CD4-positive, CD25-positive, alpha-beta regulatory T cell (primary cell): Measurements from ENCODE around the gene HOXC6. TPM values are rescaled to one million over a fixed set of nuclear protein-coding genes. Genes with fewer than 3 reads are reported as not detected.
"Not testable (repeated sequence)": the region's sequence is repeated elsewhere in the genome, so short reads cannot be mapped to it uniquely, and the experiment has no call there.

Experiments
- ATAC-seq, 2 donors: fragments of 150-1000 bp; cut with Tn5 transposase; one replicate each; pipeline ENCODE4 v1.10.0; 2021; ENCODE audit warnings: low read depth in 2 of 2, moderate number of reproducible peaks in 2 of 2, moderate library complexity in 1 of 2
- DNase-seq, 3 donors: peaks; one replicate each; pipeline versions ENCODE4 v3.0.0 to v3.0.0-alpha.2; 2012 to 2022; ENCODE audit warnings: mixed read lengths in 1 of 3
- H3K27ac ChIP-seq: one replicate; pipeline ENCODE4 v1.7.0; 2013; ENCODE audit warnings: mild to moderate bottlenecking, low read length; ENCODE audit not compliant: insufficient read depth, poor library complexity, severe bottlenecking
- H3K27me3 ChIP-seq: one replicate; pipeline ENCODE4 v1.7.0; 2013; ENCODE audit warnings: low read length; ENCODE audit not compliant: control insufficient read depth, insufficient read depth
- H3K36me3 ChIP-seq: one replicate; pipeline ENCODE4 v1.7.0; 2013; ENCODE audit warnings: mild to moderate bottlenecking, low read length, moderate library complexity; ENCODE audit not compliant: control insufficient read depth, insufficient read depth
- H3K4me1 ChIP-seq: 2 replicates; pipeline ENCODE4 v1.7.0; 2013; ENCODE audit warnings: mild to moderate bottlenecking, low read length; ENCODE audit not compliant: insufficient read depth, control insufficient read depth, poor library complexity, severe bottlenecking
- H3K4me3 ChIP-seq: one replicate; pipeline ENCODE4 v1.7.0; 2013; ENCODE audit warnings: low read depth, mild to moderate bottlenecking, low read length, moderate library complexity
- H3K9me3 ChIP-seq, 2 experiments: 1 replicate in 1 of 2; 2 replicates in 1 of 2; pipeline ENCODE4 v1.7.0; 2013; ENCODE audit warnings: low read length in 2 of 2, mild to moderate bottlenecking in 1 of 2, moderate library complexity in 1 of 2; ENCODE audit not compliant: control insufficient read depth in 2 of 2
- H3K27ac Mint-ChIP-seq, 3 donors: one replicate each; pipeline ENCODE4 v1.8.0; 2020 to 2022; ENCODE audit warnings: mild to moderate bottlenecking in 3 of 3, mixed read lengths in 3 of 3, moderate library complexity in 2 of 3
- H3K27me3 Mint-ChIP-seq: one replicate; pipeline ENCODE4 v1.8.0; 2022; ENCODE audit warnings: mild to moderate bottlenecking, mixed read lengths
- H3K36me3 Mint-ChIP-seq: one replicate; pipeline ENCODE4 v1.8.0; 2020; ENCODE audit warnings: mixed read lengths
- H3K4me1 Mint-ChIP-seq, 4 donors: one replicate each; pipeline ENCODE4 v1.8.0; 2020 to 2022; ENCODE audit warnings: mixed read lengths in 4 of 4, mild to moderate bottlenecking in 1 of 4
- H3K4me3 Mint-ChIP-seq, 4 donors: one replicate each; pipeline ENCODE4 v1.8.0; 2020 to 2022; ENCODE audit warnings: mild to moderate bottlenecking in 4 of 4, mixed read lengths in 4 of 4, moderate library complexity in 3 of 4
- H3K9me3 Mint-ChIP-seq, 7 donors: one replicate each; pipeline ENCODE4 v1.8.0; 2020 to 2022; ENCODE audit warnings: mixed read lengths in 7 of 7, mild to moderate bottlenecking in 3 of 7, moderate library complexity in 2 of 7
- polyA plus RNA-seq, 4 donors: library from polyadenylated mRNA; unstranded; fragments of 300-500 nt; fragmentation: Illumina TruSeq; gene quantifications; one replicate each; pipeline ENCODE4 v1.2.3, GENCODE V29; 2021
- total RNA-seq: library from RNA; stranded (reverse); gene quantifications from one replicate; pipeline ENCODE4 v1.2.3, GENCODE V29; 2022

Gene HOXC6
- total and polyA plus RNA-seq, 5 donors from 2014 or later = not detected

- H3K36me3 ChIP-seq = no peaks in the 10 kb centered on the region
- H3K9me3 ChIP-seq = no peaks in the 10 kb centered on the region
- DNase-seq = no peak
- Mint-ChIP-seq H3K4me3 (no peak overlapping the region), H3K27ac (no peak overlapping the region), H3K4me1 (peaks cover 1 to 6% (median 2%) of the 10 kb centered on the region in 4 donors), H3K9me3 (peaks cover 0 to 2% (median 0%) of the 10 kb centered on the region in 7 donors), H3K36me3 (no peaks in the 10 kb centered on the region), H3K27me3 (peaks cover 43% of the 10 kb centered on the region)
- H3K27ac ChIP-seq = no peak overlapping the region
- ATAC-seq = no peak
- H3K27me3 ChIP-seq = peaks cover 8% of the 10 kb centered on the region
- no peak overlapping the region for H3K4me3 ChIP-seq
- H3K4me1 ChIP-seq = no peaks in the 10 kb centered on the region
These were observed 47.7 kb downstream of the HOXC6 start for GRCh38 chr12:54075974-54076373.

- H3K27ac ChIP-seq, H3K4me1 ChIP-seq, ATAC-seq, H3K27ac Mint-ChIP-seq, H3K9me3 Mint-ChIP-seq, H3K4me3 Mint-ChIP-seq, H3K27me3 ChIP-seq, H3K36me3 ChIP-seq, DNase-seq, H3K36me3 Mint-ChIP-seq, H3K9me3 ChIP-seq, H3K4me3 ChIP-seq: not testable (repeated sequence)
- Mint-ChIP-seq H3K27me3 (peaks cover 43% of the 10 kb centered on the region), H3K4me1 (peaks cover 5 to 22% (median 13%) of the 10 kb centered on the region in 4 donors)
These were observed 49.6 kb downstream of the HOXC6 start for GRCh38 chr12:54077843-54078242.

GRCh38 chr12:54079115-54079514 lies 50.9 kb downstream of the HOXC6 start:
- Mint-ChIP-seq H3K4me3 (peak overlapping the region in 1 of 4 donors; percentile 2), H3K27me3 (peaks cover 50% of the 10 kb centered on the region)
- not testable (repeated sequence) for H3K36me3 Mint-ChIP-seq

More at GRCh38 chr12:54079115-54079514, 50.9 kb downstream of the HOXC6 start:
- H3K36me3 ChIP-seq, ATAC-seq, H3K9me3 ChIP-seq, DNase-seq, H3K4me3 ChIP-seq, H3K27ac Mint-ChIP-seq, H3K27me3 ChIP-seq, H3K9me3 Mint-ChIP-seq, H3K27ac ChIP-seq, H3K4me1 ChIP-seq: not testable (repeated sequence)
- H3K4me1 Mint-ChIP-seq = peaks cover 5 to 32% (median 15%) of the 10 kb centered on the region in 4 donors

Other genes with a start within 250 kb of the HOXC6 start
- not detected for gene HOXC13, start 89.6 kb upstream of the HOXC6 start, total RNA-seq
- gene HOXC13, start 89.6 kb upstream of the HOXC6 start, polyA plus RNA-seq = not detected
- not detected for gene HOXC12, start 73.5 kb upstream of the HOXC6 start, total RNA-seq
- gene HOXC12, start 73.5 kb upstream of the HOXC6 start, polyA plus RNA-seq = not detected
- gene HOXC11, start 55.3 kb upstream of the HOXC6 start, total RNA-seq = not detected
- gene HOXC11, start 55.3 kb upstream of the HOXC6 start, polyA plus RNA-seq = not detected
- not detected for gene HOTAIR, start 53.5 kb upstream of the HOXC6 start, total RNA-seq
- gene HOTAIR, start 53.5 kb upstream of the HOXC6 start, polyA plus RNA-seq = not detected
- not detected for gene HOXC10, start 43.3 kb upstream of the HOXC6 start, total RNA-seq
- not detected for gene HOXC10, start 43.3 kb upstream of the HOXC6 start, polyA plus RNA-seq
- gene HOXC9, start 28.3 kb upstream of the HOXC6 start, total RNA-seq = not detected
- not detected for gene HOXC9, start 28.3 kb upstream of the HOXC6 start, polyA plus RNA-seq
- not detected for gene HOXC8, start 19.5 kb upstream of the HOXC6 start, total RNA-seq
- gene HOXC8, start 19.5 kb upstream of the HOXC6 start, polyA plus RNA-seq = not detected
- gene HOXC5, start 4.6 kb downstream of the HOXC6 start, total RNA-seq = not detected
- gene HOXC5, start 4.6 kb downstream of the HOXC6 start, polyA plus RNA-seq = not detected
- gene HOXC4, start 25.4 kb downstream of the HOXC6 start, total RNA-seq = 0.32 TPM
- under 1 TPM in 1 of 4 donors, not detected in 3; 0.09 TPM for gene HOXC4, start 25.4 kb downstream of the HOXC6 start, polyA plus RNA-seq
- 13.0 TPM for gene SMUG1, start 160.5 kb downstream of the HOXC6 start, total RNA-seq
- gene SMUG1, start 160.5 kb downstream of the HOXC6 start, polyA plus RNA-seq = 10 to 100 TPM; 24.5 to 38.1 (median 30.7) TPM